ENCODE data around the gene STAG2. TPM values are rescaled to one million over a fixed set of nuclear protein-coding genes. Genes with fewer than 3 reads are reported as not detected.
"Not testable (repeated sequence)": the region's sequence is repeated elsewhere in the genome, so short reads cannot be mapped to it uniquely, and the experiment has no call there.

The STAG2 gene
- total RNA-seq, 2 experiments from 2014 or later = 80.6 to 112 TPM

- Mint-ChIP-seq H3K27ac (no peak overlapping the region), H3K4me3 (no peak overlapping the region), H3K36me3 (peaks cover 8% of the 10 kb centered on the region), H3K27me3 (no peaks in the 10 kb centered on the region), H3K4me1 (peaks cover 4% of the 10 kb centered on the region), H3K9me3 (ENCODE audit: low read depth) (no peaks in the 10 kb centered on the region)
- CTCF ChIA-PET = no interaction called here
- ATAC-seq (no peak), DNase-seq (no peak)
These were observed 65.0 kb downstream of the STAG2 start for GRCh38 chrX:124026529-124026928.

- Mint-ChIP-seq H3K4me1 (peaks cover 4% of the 10 kb centered on the region), H3K27me3 (no peaks in the 10 kb centered on the region), H3K4me3 (no peak overlapping the region), H3K36me3 (peaks cover 6% of the 10 kb centered on the region), H3K27ac (no peak overlapping the region), H3K9me3 (ENCODE audit: low read depth) (no peaks in the 10 kb centered on the region)
- CTCF ChIA-PET = no interaction called here
- DNase-seq (no peak), ATAC-seq (no peak)
These were observed 66.7 kb downstream of the STAG2 start for GRCh38 chrX:124028182-124028581.

DNA sequence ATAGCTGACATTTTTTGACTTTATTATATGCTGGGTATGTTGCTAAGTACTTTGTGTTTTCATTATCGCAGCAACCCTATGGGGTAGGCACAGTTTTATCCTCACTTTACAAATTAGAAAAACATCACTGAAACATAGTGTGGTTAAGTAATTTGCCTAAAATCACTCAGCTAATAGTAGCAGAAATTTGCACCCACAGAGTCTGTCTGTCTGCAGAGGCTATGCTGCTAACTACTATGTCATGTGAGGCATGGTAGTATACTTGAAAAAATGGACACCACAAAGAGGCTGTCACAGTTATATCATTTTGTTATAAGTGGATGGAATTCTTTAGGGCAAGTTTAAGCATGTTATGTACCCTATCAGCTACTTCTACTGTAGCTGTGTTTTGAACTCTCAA is 69.0 kb downstream of the STAG2 start:
- no peak overlapping the region for H3K27ac Mint-ChIP-seq
- no peaks in the 10 kb centered on the region for H3K9me3 Mint-ChIP-seq (ENCODE audit: low read depth)
- CTCF ChIA-PET = interaction anchor here (1.3 kb wide), 1 partner anchor 9 kb away, joined by 3 read pairs; no protein-coding TSS in a partner anchor
- ATAC-seq (no peak), DNase-seq (no peak)
- H3K4me1 Mint-ChIP-seq = peaks cover 9% of the 10 kb centered on the region
- peaks cover 11% of the 10 kb centered on the region for H3K36me3 Mint-ChIP-seq
- H3K4me3 Mint-ChIP-seq = no peak overlapping the region
- H3K27me3 Mint-ChIP-seq = no peaks in the 10 kb centered on the region

DNA sequence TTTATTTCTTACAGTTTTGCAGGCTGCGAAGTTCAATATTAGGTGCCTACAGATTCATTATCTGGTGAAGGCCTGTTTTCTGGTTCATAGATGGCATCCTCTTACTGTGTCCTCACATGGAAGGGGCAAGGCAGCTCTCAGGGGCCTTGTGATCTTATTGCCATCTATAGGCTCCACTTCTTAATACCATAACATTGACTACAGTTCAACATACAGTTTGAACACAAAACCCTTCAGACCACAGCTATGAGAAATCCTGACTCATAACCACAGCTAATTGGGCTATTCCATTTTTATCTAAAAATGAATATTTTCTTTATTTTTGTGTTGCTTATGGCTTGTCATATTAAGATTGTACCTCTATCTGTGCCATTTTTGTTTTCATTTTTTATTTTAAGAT is 72.3 kb downstream of the STAG2 start:
- CTCF ChIA-PET = interaction anchor here (1.3 kb wide), 1 partner anchor 17 kb away, joined by 4 read pairs; no protein-coding TSS in a partner anchor
- Mint-ChIP-seq H3K36me3 (peaks cover 12% of the 10 kb centered on the region), H3K4me3 (no peak overlapping the region), H3K4me1 (peaks cover 9% of the 10 kb centered on the region), H3K27me3 (no peaks in the 10 kb centered on the region), H3K27ac (no peak overlapping the region), H3K9me3 (ENCODE audit: low read depth) (no peaks in the 10 kb centered on the region)
- DNase-seq (no peak), ATAC-seq (peak; percentile 69)

DNA sequence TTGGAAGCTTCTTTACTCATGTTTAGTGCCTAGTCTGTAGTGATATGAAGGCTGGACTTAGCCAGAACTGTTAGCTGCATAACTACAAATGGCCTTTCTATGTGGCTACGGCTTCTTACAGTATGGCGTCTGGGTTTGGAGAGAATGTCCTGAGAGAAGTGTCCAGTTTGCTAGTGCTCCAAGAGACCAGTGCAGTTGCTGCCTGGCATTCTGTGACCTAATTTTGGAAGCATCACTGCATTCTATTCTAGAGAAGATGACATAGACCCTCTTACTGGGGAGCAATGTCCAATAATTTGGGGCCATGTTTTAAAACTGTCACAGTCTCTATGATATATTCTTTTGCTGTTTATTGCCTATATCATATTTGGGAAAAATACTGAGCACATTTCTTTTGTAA is 74.2 kb downstream of the STAG2 start:
- peaks cover 14% of the 10 kb centered on the region for H3K4me1 Mint-ChIP-seq
- CTCF ChIA-PET = no interaction called here
- no peaks in the 10 kb centered on the region for H3K27me3 Mint-ChIP-seq

GRCh38 chrX:124042042-124042441 is 80.5 kb downstream of the STAG2 start:
- peaks cover 17% of the 10 kb centered on the region for H3K4me1 Mint-ChIP-seq
- no peaks in the 10 kb centered on the region for H3K27me3 Mint-ChIP-seq
- CTCF ChIA-PET = no interaction called here
- H3K27ac Mint-ChIP-seq = peak overlapping the region; percentile 6
- peaks cover 22% of the 10 kb centered on the region for H3K36me3 Mint-ChIP-seq
- DNase-seq = no peak
- no peaks in the 10 kb centered on the region for H3K9me3 Mint-ChIP-seq (ENCODE audit: low read depth)
- ATAC-seq = no peak
- no peak overlapping the region for H3K4me3 Mint-ChIP-seq

More for the DNA sequence above, 74.2 kb downstream of the STAG2 start:
- Mint-ChIP-seq H3K36me3 (peaks cover 13% of the 10 kb centered on the region), H3K27ac (no peak overlapping the region), H3K9me3 (ENCODE audit: low read depth) (no peaks in the 10 kb centered on the region), H3K4me3 (no peak overlapping the region)
- DNase-seq (no peak), ATAC-seq (no peak)

- Mint-ChIP-seq H3K27me3 (no peaks in the 10 kb centered on the region), H3K9me3 (ENCODE audit: low read depth) (no peaks in the 10 kb centered on the region), H3K27ac (no peak overlapping the region), H3K4me1 (peaks cover 16% of the 10 kb centered on the region), H3K36me3 (peaks cover 22% of the 10 kb centered on the region), H3K4me3 (no peak overlapping the region)
- CTCF ChIA-PET = no interaction called here
- DNase-seq (no peak), ATAC-seq (no peak)
These were observed 83.6 kb downstream of the STAG2 start for GRCh38 chrX:124045109-124045508.

GRCh38 chrX:124084417-124084816 is 122.9 kb downstream of the STAG2 start:
- Mint-ChIP-seq H3K36me3 (peaks cover 37% of the 10 kb centered on the region), H3K4me1 (peaks cover 32% of the 10 kb centered on the region)
- ATAC-seq; CTCF ChIA-PET; DNase-seq; H3K4me3 Mint-ChIP-seq; H3K27ac Mint-ChIP-seq; H3K9me3 Mint-ChIP-seq (ENCODE audit: low read depth); H3K27me3 Mint-ChIP-seq: not testable (repeated sequence)

DNA sequence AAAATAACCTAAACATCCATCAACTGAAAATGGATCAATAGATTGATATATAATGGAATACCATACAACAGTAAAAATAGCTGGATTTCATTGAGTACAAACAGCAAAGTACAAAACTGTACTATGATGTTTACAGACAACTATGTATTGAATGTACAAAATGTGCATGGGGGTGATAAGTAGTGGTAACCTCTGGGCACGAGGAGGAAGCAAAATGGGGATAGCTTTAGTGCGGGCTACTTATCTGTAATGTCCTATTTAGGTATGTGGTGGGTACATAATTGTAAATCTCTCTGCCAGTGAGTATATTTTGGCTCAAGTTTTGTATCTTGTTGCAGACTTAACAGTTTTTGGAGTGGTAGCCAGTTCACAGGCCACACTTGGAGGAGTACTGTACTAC is 123.6 kb downstream of the STAG2 start:
- Mint-ChIP-seq H3K27ac (peak overlapping the region; percentile 56), H3K4me1 (peaks cover 32% of the 10 kb centered on the region), H3K9me3 (ENCODE audit: low read depth) (no peaks in the 10 kb centered on the region), H3K36me3 (peaks cover 37% of the 10 kb centered on the region), H3K4me3 (no peak overlapping the region), H3K27me3 (no peaks in the 10 kb centered on the region)
- DNase-seq (no peak), ATAC-seq (no peak)
- CTCF ChIA-PET = interaction anchor here (0.6 kb wide), 1 partner anchor 120 kb away, joined by 3 read pairs; no protein-coding TSS in a partner anchor

DNA sequence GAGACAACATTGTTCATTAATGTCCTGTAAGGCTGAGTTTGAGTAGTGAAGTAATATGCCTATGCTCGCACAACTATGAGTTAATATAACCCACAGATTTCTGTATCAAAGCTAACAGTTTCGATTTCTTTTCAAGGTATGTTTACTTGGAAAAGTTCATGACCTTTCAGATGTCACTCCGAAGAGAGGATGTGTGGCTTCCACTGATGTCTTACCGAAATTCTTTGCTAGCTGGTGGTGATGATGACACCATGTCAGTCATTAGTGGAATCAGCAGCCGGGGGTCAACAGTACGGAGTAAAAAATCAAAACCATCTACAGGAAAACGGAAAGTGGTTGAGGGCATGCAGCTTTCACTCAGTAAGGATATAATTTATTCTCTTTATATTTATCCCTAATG is 124.9 kb downstream of the STAG2 start:
- H3K27me3 Mint-ChIP-seq = no peaks in the 10 kb centered on the region
- H3K36me3 Mint-ChIP-seq = peaks cover 43% of the 10 kb centered on the region
- DNase-seq (peak; percentile 67), ATAC-seq (peak; percentile 94)
- peaks cover 30% of the 10 kb centered on the region for H3K4me1 Mint-ChIP-seq
- H3K27ac Mint-ChIP-seq = peak overlapping the region; percentile 87
- H3K9me3 Mint-ChIP-seq (ENCODE audit: low read depth) = no peaks in the 10 kb centered on the region
- CTCF ChIA-PET = interaction anchor here (0.8 to 1.1 kb wide), 3 partner anchors 8 to 31 kb away, joined by 3 to 4 read pairs (median 3); no protein-coding TSS in a partner anchor
- peak overlapping the region; percentile 34 for H3K4me3 Mint-ChIP-seq

GRCh38 chrX:124087000-124087746 is 125.7 kb downstream of the STAG2 start:
- Mint-ChIP-seq H3K9me3 (ENCODE audit: low read depth) (no peaks in the 10 kb centered on the region), H3K4me3 (no peak overlapping the region), H3K27me3 (no peaks in the 10 kb centered on the region), H3K36me3 (peaks cover 45% of the 10 kb centered on the region), H3K4me1 (peaks cover 28% of the 10 kb centered on the region), H3K27ac (peak overlapping the region; percentile 87)
- DNase-seq = no peak
- CTCF ChIA-PET = interaction anchor here (0.8 to 1.1 kb wide), 3 partner anchors 9 to 31 kb away, joined by 3 to 4 read pairs (median 3); no protein-coding TSS in a partner anchor
- no peak for ATAC-seq

GRCh38 chrX:124093222-124093621 is 131.7 kb downstream of the STAG2 start:
- no peak for ATAC-seq
- Mint-ChIP-seq H3K4me3 (no peak overlapping the region), H3K36me3 (peaks cover 45% of the 10 kb centered on the region), H3K27me3 (no peaks in the 10 kb centered on the region), H3K27ac (no peak overlapping the region), H3K9me3 (ENCODE audit: low read depth) (no peaks in the 10 kb centered on the region), H3K4me1 (no peaks in the 10 kb centered on the region)
- CTCF ChIA-PET = no interaction called here
- no peak for DNase-seq

DNA sequence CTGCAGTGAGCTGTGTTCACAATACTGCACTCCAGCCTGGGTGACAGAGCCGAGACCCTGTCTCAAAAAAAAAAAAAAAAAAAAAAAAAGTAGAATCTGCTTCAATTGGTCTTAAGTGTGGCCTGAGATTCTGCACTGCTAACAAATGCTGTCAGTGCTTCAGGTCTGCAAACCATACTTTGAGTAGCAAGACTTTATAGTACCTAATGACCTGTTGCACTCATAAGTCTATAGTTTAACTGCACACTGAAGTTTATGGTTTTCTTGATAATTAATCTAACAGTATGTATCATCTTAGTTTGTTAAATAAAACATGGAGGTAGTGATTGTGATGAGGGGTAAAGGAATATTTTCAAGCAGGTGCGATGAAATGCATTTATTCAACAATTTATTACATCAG is 135.6 kb downstream of the STAG2 start:
- no peak overlapping the region for H3K4me3 Mint-ChIP-seq
- no peak overlapping the region for H3K27ac Mint-ChIP-seq
- CTCF ChIA-PET = no interaction called here
- peaks cover 27% of the 10 kb centered on the region for H3K36me3 Mint-ChIP-seq
- ATAC-seq (no peak), DNase-seq (no peak)
- H3K4me1 Mint-ChIP-seq = no peaks in the 10 kb centered on the region
- no peaks in the 10 kb centered on the region for H3K9me3 Mint-ChIP-seq (ENCODE audit: low read depth)
- H3K27me3 Mint-ChIP-seq = no peaks in the 10 kb centered on the region

DNA sequence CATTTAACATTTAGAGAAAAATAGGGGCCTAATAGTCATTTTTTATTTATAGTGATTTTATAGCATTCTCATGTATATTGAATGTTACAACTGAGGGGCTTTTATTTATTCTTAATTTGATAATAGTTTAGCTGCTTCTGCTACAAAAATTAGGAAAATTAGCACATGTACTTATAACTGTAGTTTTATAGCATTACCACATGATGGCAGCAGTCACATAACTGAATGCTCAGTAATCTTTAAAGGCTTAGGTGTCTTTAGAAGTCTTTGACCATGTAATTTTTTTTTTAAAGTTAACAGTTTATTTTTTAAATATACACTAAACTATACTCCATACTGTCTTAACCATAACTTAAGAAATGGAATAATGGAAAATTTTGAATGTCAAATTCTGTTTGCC is 136.6 kb downstream of the STAG2 start:
- DNase-seq (no peak), ATAC-seq (no peak)
- no peak overlapping the region for H3K27ac Mint-ChIP-seq
- no peaks in the 10 kb centered on the region for H3K4me1 Mint-ChIP-seq
- CTCF ChIA-PET = no interaction called here
- no peak overlapping the region for H3K4me3 Mint-ChIP-seq
- peaks cover 22% of the 10 kb centered on the region for H3K36me3 Mint-ChIP-seq
- H3K9me3 Mint-ChIP-seq (ENCODE audit: low read depth) = no peaks in the 10 kb centered on the region
- no peaks in the 10 kb centered on the region for H3K27me3 Mint-ChIP-seq

Measured in activated CD8-positive, alpha-beta memory T cell treated with anti-CD3 and anti-CD28 coated beads, Interleukin-2, amount 10 ng/mL, durations not matched to agents 7 days and 5 days (primary cell).